Activated naive CD4-positive, alpha-beta T cell (primary cell): ENCODE measurements around the gene BLOC1S4.

Experiments used
- DNase-seq, 4 experiments: peaks; one replicate each; lab custom pipeline; 2025; lab: John Stamatoyannopoulos, UW

The BLOC1S4 gene

DNA sequence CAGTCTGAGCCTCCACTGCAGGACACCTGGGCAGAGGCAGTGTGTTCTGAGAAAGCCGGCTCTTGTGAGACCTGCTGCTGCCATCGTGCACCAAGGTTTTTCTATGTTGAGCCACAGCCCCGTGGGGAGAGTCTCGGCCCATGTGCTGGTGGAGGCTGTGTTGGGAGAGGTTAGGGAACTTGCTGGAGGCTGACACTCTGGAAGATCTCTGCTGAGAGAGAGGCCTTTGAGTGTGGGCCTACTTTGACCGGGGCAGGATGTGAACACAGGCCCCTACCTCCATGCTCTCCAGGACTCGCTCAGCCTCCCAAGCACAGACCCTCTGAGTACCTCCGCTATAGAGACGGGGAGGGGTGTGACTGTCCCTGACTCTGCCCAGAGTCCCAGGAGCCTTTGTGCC, 23.6 kb upstream of the BLOC1S4 start:
- DNase-seq, result no peak

DNA sequence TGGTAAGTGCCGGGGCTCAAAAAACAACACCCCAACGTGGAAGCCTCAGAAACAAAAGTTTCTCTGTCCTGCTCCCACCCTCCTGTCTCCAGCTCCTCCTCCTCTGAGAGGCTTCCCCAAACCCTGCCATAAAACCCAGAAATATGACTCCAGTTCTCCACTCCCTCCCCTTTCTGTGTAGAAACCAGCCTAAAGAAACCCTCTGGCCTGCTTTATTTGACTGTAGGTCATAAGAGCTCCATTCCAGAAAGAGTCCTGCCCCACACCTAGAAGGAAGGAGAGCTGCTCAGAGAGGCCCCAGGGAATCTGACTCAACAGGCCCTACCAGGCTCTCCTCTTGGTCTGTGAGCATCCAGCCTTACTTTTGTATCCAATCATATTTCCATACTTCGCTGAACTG, 23.2 kb upstream of the BLOC1S4 start:
- DNase-seq, result no peak

DNA sequence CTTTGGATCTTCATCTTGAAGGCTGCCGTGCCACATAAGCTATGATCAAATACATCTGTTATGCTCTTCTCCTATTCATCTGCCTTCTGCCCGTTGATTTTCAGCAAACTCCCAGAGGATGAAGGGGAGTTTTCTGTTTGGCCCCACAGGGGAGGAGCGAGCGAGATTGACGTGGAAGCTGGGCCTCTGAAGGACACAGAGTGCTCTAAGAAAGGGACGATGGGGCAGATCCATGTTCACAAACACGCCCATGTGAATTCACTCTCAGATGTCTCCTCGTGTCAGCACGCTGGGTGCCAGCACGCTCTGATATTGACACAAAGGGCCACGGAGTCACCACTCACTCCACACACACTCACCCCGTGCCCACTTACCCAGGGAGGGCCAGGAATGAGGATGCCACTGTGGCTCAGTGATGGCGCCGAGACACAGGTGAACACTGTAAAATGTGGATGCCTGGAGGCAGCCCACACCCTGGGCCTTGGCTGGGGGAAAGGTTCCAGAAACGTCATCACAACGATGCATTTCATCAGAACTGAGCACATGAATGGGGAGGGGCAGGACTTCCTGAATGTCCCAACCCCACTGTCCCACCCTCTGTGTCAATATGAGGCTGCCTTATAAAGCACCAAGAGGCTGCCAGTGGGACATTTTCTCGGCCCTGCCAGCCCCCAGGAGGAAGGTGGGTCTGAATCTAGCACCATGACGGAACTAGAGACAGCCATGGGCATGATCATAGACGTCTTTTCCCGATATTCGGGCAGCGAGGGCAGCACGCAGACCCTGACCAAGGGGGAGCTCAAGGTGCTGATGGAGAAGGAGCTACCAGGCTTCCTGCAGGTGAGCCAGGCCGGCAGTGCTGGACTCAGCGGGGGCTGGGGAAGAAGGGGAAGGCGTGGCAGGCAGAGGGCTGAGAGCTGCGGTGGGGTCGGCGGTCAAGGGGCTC, 22.5 kb upstream of the BLOC1S4 start, which contains the start of gene S100P:
TSS of gene S100P (plus strand) at position 648 of the 946 bp plus-strand sequence. CDS start at position 703, 55 bp downstream.
- DNase-seq, result no peak

DNA sequence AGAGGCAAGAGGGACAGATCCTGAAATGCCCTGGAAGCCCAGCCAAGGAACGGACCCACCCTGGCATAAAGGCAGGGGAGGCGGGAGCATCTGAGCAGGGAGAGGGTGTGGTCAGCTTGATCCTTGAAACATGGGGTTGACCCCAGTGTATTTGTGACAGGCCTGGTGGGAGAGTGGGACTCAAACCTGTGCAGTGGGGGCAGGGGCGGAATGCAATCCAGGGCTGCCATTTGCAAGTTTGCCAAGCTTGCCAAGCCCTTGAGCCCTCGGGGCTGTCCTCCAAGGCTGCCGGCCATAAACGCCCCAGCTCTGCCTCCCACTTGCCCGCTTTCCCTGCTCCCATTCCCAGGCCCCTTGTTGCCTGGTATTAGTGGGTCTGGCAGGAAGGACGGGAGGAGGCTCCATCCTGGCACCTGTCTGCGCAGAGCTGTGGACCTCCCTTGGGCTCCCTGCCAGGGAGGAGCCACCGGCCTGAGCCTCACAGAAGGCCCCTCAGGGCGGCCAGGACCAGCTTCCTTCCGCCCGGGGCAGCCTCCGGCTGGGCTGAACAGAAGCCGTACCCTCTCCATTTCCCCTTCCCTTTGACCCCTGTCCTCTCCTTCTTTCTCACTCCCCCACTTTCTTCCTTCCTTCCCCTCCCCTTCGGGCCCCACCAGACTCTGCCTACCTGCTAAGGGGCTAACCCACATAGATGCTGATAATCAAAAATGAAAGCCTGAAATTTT, 21.6 kb upstream of the BLOC1S4 start:
- no peak for DNase-seq

DNA sequence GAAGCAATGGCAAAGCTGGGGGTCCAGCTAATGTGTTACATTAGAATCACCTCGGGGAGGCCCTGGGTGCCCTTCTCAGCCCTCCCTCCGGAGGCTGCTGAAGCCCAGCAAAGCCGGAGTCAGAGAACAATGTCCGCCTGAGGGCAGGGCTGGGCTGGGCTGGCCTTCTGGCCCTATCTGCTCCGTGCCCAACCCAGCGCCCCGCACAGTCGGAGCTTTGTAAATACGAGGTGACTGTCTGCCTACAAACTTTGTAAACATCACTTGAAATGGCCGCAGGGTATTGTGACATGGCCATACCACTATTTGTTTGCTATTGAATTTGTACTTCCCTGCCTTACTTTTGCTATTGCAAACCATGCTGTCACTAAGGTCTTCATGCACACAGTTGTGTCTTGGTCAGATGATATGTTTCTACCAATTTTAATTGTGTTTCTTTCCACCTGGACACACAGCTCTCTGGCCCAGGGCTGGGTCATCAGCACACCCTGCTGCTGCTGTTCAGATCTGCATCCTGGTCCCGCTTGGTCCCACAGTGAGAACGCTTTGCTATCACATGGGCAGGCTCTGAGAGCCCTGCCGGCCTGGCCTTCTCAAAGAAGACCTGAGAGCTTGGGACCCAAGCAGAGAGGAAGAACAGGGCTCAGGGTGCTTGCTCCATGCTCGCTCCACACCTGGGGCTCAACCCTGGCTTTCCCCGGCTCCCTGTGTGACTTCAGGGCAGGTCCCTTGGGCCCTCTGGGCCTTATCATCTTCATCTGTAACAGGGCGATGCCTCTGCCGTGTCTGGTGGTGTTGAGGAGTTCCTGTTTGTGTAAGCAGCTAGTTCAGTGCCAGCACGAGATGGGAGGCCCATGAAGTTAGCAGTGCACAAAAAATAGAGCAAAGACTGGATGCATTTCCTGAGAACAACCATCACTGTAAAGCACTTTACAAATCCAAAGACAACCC, 20.0 kb upstream of the BLOC1S4 start:
- peak in 2 of 4 experiments; percentile 34 to 37 for DNase-seq

DNA sequence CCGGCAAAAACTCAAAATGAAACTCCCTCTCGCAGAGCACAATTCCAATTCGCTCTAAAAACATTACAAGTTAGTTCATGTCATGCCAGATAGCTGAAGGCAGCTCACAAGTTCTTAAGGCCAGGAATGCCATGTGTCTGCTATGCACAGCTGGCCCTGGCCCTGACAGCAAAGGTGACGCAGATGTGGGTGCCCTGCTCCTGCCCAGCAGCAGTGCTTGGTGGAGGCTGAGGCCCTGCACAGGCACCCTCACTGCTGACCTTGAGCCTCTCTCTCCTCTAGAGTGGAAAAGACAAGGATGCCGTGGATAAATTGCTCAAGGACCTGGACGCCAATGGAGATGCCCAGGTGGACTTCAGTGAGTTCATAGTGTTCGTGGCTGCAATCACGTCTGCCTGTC, 19.4 kb upstream of the BLOC1S4 start:
- DNase-seq, result no peak

DNA sequence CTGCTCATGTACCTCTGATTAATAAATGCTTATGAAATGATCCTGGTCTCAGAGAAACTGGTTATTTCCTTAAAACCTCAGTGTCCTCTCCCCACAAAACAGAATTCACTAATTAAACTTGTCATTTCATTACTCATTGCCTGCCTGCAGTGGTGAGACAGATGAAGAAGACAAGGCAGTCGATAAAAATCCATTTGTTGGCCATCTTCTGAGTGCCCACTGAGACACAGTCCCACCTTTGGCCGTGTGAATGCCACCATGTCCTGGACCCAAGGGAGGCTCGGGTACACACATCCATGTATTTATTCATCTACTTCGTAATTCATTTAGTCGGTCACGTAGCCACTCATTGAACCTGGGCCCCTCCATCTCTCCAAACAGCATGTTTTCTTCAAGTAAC, 18.8 kb upstream of the BLOC1S4 start:
- no peak for DNase-seq

DNA sequence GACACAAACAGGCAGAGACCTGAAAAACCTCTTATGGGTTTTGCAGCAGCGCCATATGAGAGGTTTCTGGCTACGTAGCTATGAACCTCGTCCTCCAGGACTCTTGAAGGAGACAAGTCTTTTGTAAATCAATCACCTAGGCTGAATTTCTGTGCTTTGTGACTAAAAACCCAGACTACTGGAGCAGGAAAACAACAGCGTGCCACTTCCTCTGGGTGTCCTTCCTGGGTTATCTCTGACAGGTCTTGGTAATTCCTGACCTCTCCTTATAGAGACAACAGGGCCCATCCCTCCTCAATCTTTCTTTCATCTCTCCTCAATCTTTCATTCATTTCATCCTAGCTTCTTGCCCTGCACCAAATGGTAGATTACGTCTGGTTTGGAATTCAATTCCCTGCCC, 16.6 kb upstream of the BLOC1S4 start:
- DNase-seq, result no peak

DNA sequence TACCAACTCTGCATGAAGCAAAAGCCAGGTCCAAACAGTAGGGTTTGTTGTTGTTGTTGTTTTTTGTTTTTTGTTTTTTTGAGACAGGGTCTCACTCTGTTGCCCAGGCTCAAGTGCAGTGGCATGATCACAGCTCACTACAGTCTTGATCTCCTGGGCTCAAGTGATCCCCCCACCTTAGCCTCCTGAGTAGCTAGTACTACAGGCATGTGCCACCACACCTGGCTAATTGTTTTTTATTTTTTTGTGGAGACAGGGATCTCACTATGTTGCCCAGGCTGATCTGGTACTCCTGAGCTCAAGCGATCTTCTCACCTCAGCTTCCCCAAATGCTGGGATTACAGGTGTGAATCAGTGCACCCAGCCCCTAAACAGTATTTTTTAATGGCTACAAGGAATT, 16.1 kb upstream of the BLOC1S4 start:
- DNase-seq, result no peak

DNA sequence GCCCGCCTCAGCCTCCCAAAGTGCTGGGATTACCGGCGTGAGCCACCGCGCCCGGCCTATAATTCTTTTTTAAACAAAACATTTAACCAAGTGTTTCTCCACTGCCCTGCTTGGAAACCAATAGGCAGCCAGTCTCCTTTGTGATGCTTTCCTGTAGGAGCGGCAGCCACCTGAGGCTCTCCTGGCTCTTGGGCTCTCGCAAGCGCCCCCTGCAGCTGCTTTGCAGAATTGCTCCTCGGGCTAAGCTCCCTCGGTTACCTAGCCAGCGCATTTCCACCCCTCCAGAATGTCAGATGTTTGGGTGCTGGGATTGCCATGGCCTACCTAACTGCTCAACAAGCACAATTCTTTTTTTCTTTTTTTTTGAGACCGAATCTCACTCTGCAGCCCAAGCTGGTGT, 14.6 kb upstream of the BLOC1S4 start:
- peak in 1 of 4 experiments; percentile 8 for DNase-seq

DNA sequence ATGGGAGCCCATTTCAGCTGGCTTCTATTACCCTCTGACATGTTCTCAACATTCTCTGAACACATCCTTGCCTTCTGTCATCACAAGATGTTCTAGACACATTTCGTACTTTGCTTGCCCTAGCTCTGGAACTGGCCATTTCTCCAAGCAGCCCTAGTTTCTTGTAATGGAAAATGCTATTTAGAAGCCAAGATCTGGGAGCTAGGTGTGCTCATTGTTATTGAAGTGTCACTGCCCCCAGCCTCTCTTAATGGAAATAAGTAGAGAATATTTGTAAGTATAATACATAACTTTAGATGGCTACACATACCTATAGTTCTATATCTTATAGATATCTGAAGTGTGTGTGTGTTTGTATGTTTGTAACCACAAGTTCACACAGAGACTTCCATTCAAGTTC, 13.2 kb upstream of the BLOC1S4 start:
- no peak for DNase-seq

DNA sequence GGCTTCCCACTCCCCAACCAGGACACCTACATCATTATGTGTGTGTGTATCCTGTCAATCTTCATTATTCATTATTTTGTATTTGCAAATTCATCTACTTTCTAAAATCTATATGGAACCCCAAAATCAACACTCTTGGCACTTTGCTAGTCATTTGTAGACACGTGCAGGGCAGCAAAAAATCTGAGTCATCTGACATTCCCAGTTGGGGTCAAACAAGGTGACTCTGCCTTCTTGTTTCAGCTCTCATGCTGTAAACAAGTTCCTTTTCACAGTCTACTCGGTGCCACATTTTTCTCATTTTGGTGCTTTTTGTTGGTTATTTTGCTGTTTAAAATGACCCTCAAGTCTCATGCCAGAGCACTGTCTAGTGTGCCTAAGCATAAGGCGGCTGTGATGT, 12.2 kb upstream of the BLOC1S4 start:
- no peak for DNase-seq

DNA sequence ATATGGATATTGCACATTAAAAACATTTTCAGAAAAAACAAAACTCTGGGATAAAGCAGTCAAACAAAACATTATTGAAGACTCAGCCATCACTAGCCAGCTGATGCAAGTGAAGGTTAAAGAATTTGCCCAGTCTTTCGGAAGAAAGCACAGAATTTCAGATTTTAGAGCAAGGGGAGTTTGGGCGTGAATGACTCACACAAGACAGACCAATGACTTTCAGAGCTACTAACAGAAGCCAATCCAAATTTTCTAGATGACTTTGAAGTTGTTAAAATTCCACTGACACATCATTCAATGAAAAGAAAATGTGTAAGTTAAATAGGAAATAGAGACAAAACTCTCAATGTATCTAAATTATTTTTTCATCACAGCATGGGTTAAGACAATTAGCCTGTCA, 10.3 kb upstream of the BLOC1S4 start:
- no peak for DNase-seq

DNA sequence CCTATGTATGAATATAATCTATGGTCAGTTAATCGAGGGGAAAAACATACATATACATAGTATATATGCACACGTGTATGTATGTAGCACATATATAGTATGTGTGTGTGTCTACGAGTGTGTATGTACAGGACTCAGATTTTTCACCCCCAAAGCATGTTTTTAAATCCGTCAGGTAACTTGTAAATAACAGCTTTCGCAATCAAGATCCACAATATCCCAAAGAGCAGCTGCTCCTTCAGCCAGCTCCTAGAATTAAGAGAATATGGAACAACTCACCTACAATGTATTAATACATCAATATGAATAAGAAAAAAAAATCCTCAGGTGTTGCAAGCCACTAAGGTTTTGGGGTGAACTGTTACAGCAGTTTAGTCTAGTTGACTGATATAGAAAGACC, 9.8 kb upstream of the BLOC1S4 start:
- no peak for DNase-seq

DNA sequence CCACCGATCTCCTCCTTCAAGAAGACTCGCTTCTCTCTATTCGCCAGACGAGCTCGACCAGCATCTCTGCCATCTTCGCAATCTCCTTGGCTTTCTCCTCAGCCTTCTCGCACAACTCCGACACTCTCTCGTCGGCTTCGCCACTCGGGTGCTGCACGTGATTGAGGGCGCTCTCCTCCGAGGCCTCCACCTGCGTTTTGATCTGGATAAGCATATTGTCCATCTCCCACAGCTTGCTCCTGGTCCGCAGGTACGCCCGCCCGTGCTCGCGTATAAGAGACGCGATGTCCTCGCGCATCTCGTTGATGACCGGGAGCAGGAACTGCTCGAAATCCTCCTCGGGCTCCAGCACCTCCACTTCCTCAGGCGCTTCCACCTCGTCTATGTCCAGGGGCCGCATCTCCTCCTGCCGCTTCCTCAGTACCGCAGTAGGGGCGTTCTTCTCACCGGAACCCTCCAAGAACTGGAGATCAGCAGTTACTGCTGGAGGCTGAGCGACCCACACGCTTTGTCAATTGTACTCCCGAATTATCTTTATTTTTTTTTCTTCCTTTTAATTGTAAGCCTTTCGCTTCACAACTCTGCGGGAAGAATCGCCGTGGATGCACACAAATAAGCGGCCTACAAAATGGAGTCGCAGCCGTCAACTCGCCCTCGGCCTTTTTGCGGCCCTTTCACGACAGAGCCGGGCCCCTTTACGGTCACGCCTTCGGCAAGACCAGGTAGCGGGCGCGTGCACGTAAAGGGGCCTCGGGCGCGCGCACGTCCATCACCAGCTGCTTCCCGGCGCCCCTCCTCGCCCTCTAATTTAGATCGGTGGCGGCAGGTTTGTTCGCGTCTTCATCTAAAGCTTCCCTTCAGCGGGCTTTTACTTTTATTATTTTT, 6.5 kb upstream of the BLOC1S4 start, which contains the start of gene MRFAP1L1:
TSS of gene MRFAP1L1 (minus strand) at position 636 of the 885 bp plus-strand sequence. CDS start at position 400, 236 bp downstream.
- peak; percentile 76 to 94 (median 92) for DNase-seq

DNA sequence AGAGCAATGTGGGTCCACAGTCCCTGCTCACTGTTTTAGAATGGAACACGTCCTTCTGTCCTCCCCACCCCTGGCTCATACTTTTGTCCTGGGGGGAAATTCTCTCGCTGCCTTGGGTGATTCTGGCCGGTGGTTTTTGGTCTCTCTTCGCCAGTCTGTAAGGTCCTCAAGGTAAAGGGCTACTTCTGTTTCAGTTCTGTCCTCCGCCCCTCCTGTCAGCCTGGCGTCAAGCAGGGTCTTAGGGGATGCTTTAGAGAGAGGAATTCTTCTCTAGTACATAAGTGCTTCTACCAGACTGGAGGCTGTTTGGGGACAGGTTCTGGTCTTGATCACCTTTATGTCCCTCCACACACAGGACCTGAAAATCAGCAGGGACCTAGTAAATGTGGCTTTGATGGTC, 5.7 kb upstream of the BLOC1S4 start:
- no peak for DNase-seq

DNA sequence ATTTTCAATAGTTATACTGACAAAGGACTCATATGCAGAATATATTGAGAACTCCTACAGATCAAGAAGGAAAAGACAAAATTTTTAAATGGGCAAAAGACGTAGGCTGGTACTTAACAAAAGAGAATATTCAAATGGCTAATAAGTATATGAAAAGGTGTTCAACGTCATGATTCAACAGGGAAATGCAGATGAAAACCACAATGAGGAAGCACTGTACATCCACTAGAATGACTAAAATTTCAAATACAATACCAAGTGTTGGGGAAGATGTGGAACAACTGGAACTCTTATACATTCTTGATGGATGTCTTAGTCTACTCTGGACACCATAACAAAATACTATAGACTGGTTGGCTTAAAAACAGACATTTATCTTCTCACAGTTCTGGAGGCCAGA, 5.0 kb upstream of the BLOC1S4 start:
- no peak for DNase-seq

DNA sequence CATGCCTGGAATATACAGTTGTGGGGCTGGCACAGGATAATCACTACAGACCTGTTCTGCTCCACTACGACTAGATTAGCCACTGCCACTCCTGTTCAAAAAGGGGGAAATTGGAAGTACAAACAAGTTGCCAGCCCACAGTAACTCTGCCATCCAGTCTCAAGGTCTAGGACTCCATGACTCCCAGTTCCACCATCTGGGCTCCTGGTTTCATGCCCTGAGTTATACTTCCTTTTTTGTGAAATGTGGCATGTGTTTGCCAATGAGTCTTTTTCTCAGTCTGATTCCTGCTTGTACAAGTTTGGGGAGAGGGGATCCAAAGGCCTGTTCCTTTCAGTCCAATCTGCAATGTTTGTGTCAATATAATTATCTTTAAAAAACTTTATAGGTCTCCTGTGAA, 1.0 kb upstream of the BLOC1S4 start:
- DNase-seq, result no peak

DNA sequence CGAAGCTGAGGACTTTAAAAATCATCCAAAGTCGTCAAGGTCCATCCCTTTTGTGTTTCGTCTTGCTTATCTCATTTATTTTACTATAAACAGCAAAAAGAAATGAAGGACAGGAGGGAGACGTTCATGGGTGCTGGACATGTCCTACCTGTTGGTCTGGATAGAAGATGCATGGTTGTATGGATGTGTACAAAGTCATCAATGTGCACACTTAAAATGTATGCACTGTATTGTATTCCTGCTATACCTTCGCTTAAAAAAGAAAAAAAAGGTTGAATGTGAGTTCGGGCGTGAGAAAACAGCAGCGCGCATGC, 313 bp upstream of the BLOC1S4 start:
- DNase-seq, result no peak

DNA sequence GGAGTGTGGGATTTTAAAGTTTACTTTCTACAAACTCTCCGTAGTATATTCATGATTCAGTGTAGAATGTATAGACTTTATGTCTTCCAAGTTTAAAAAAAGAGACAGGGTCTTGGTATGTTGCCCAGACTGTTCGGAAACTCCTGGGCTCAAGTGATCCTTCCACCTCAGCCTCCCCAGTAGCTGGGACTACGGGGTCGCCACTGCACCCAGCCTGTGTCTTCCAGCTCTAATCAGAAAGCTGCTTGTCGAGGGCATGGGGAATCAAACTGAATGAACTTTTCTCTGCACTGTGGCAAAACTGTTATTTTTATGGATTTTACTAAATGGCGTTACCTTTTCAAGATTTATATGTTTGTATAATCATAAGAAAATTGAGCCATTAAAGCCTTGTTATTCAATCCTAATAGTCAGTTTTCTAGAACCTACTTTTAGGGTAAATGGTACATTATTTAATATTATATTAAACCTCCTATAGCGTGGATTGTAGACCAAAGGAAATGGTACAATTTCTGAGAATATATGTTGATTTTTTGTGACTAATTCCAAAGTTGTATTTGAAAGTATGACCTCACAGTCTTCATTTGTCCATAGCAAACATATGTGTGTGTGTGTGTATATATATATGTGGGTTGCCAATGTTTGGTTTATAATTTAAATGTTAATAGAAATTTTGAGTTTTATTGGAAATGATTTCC, 1.1 kb downstream of the BLOC1S4 start:
- no peak for DNase-seq
